Neuron (in vitro differentiated cells): Measurements from ENCODE around the gene TSSK6.

Source experiments
- H2AFZ ChIP-seq: one replicate; pipeline ENCODE4 v1.6.1; 2013; ENCODE audit warnings: low read depth, mild to moderate bottlenecking, inconsistent platforms, low read length, moderate library complexity
- H3K27me3 ChIP-seq: one replicate; pipeline ENCODE4 v1.6.1; 2013; ENCODE audit warnings: low read length; ENCODE audit not compliant: insufficient read depth
- H3K36me3 ChIP-seq: one replicate; pipeline ENCODE4 v1.6.1; 2013; ENCODE audit warnings: low read length; ENCODE audit not compliant: insufficient read depth
- H3K4me1 ChIP-seq: one replicate; pipeline ENCODE4 v1.6.1; 2013; ENCODE audit warnings: low read length; ENCODE audit not compliant: insufficient read depth
- H3K4me3 ChIP-seq: 2 replicates; pipeline ENCODE4 v1.5.1; 2013; ENCODE audit warnings: mild to moderate bottlenecking, low read length, moderate library complexity
- H3K9me3 ChIP-seq: one replicate; pipeline ENCODE4 v1.6.1; 2013; ENCODE audit warnings: low read length

The TSSK6 gene

GRCh38 chr19:19531951-19532805, 16.8 kb upstream of the TSSK6 start:
- Histone ChIP-seq H3K27me3 (no peaks in the 10 kb centered on the region), H3K4me1 (no peaks in the 10 kb centered on the region), H3K36me3 (peaks cover 31% of the 10 kb centered on the region), H3K9me3 (no peaks in the 10 kb centered on the region), H3K4me3 (no peak overlapping the region), H2AFZ (no peak overlapping the region)

GRCh38 chr19:19530889-19531288, 15.5 kb upstream of the TSSK6 start:
- no peak overlapping the region for H2AFZ ChIP-seq
- H3K27me3 ChIP-seq = no peaks in the 10 kb centered on the region
- no peak overlapping the region for H3K4me3 ChIP-seq
- H3K4me1 ChIP-seq = peaks cover 10% of the 10 kb centered on the region
- H3K36me3 ChIP-seq = peaks cover 39% of the 10 kb centered on the region
- H3K9me3 ChIP-seq = no peaks in the 10 kb centered on the region

GRCh38 chr19:19530423-19530804, 15.1 kb upstream of the TSSK6 start:
- Histone ChIP-seq H3K36me3 (peaks cover 43% of the 10 kb centered on the region), H3K4me3 (no peak overlapping the region), H3K27me3 (no peaks in the 10 kb centered on the region), H3K9me3 (no peaks in the 10 kb centered on the region), H2AFZ (no peak overlapping the region), H3K4me1 (peaks cover 13% of the 10 kb centered on the region)

- no peak overlapping the region for H2AFZ ChIP-seq
- H3K4me1 ChIP-seq = peaks cover 16% of the 10 kb centered on the region
- no peaks in the 10 kb centered on the region for H3K9me3 ChIP-seq
- H3K4me3 ChIP-seq = no peak overlapping the region
- peaks cover 43% of the 10 kb centered on the region for H3K36me3 ChIP-seq
- H3K27me3 ChIP-seq = no peaks in the 10 kb centered on the region
Measured at GRCh38 chr19:19529783-19530422, 14.6 kb upstream of the TSSK6 start.

GRCh38 chr19:19528721-19529490, 13.6 kb upstream of the TSSK6 start, which contains the start of gene YJEFN3:
Gene YJEFN3 (plus strand): TSS chr19:19528911. CDS start chr19:19528933, 22 bp downstream.
- H2AFZ ChIP-seq = no peak within 1 kb of the TSS
- H3K36me3 ChIP-seq = peaks cover 48% of the 10 kb centered on the region
- no peak within 1 kb of the TSS for H3K4me3 ChIP-seq
- no peaks in the 10 kb centered on the region for H3K27me3 ChIP-seq
- H3K4me1 ChIP-seq = peaks cover 16% of the 10 kb centered on the region
- H3K9me3 ChIP-seq = no peaks in the 10 kb centered on the region

- Histone ChIP-seq H2AFZ (no peak overlapping the region), H3K9me3 (no peaks in the 10 kb centered on the region), H3K27me3 (no peaks in the 10 kb centered on the region), H3K4me1 (peaks cover 16% of the 10 kb centered on the region), H3K4me3 (no peak overlapping the region), H3K36me3 (peaks cover 55% of the 10 kb centered on the region)
Measured at GRCh38 chr19:19527674-19528625, 12.6 kb upstream of the TSSK6 start.

GRCh38 chr19:19527371-19527656, 12.0 kb upstream of the TSSK6 start:
- Histone ChIP-seq H3K27me3 (no peaks in the 10 kb centered on the region), H3K36me3 (peaks cover 58% of the 10 kb centered on the region), H3K9me3 (no peaks in the 10 kb centered on the region), H2AFZ (no peak overlapping the region), H3K4me1 (peaks cover 16% of the 10 kb centered on the region), H3K4me3 (no peak overlapping the region)

GRCh38 chr19:19526581-19527370, 11.4 kb upstream of the TSSK6 start:
- H2AFZ ChIP-seq = no peak overlapping the region

GRCh38 chr19:19525611-19526380, 10.4 kb upstream of the TSSK6 start:
- no peaks in the 10 kb centered on the region for H3K27me3 ChIP-seq
- H3K36me3 ChIP-seq = peaks cover 53% of the 10 kb centered on the region
- no peak overlapping the region for H3K4me3 ChIP-seq
- H2AFZ ChIP-seq = no peak overlapping the region
- H3K9me3 ChIP-seq = no peaks in the 10 kb centered on the region
- peaks cover 16% of the 10 kb centered on the region for H3K4me1 ChIP-seq

More at GRCh38 chr19:19526581-19527370, 11.4 kb upstream of the TSSK6 start:
- no peak overlapping the region for H3K4me3 ChIP-seq
- no peaks in the 10 kb centered on the region for H3K27me3 ChIP-seq
- peaks cover 55% of the 10 kb centered on the region for H3K36me3 ChIP-seq
- H3K4me1 ChIP-seq = peaks cover 16% of the 10 kb centered on the region
- H3K9me3 ChIP-seq = no peaks in the 10 kb centered on the region

- no peak overlapping the region for H2AFZ ChIP-seq
- H3K36me3 ChIP-seq = peaks cover 60% of the 10 kb centered on the region
- no peaks in the 10 kb centered on the region for H3K27me3 ChIP-seq
- H3K4me3 ChIP-seq = no peak overlapping the region
- H3K9me3 ChIP-seq = peaks cover 3% of the 10 kb centered on the region
- peaks cover 16% of the 10 kb centered on the region for H3K4me1 ChIP-seq
Measured at GRCh38 chr19:19524053-19524452, 8.7 kb upstream of the TSSK6 start.

- peaks cover 16% of the 10 kb centered on the region for H3K4me1 ChIP-seq
- H3K4me3 ChIP-seq = no peak overlapping the region
- peaks cover 3% of the 10 kb centered on the region for H3K9me3 ChIP-seq
- H3K27me3 ChIP-seq = no peaks in the 10 kb centered on the region
- no peak overlapping the region for H2AFZ ChIP-seq
- peaks cover 54% of the 10 kb centered on the region for H3K36me3 ChIP-seq
Measured at GRCh38 chr19:19523177-19523576, 7.8 kb upstream of the TSSK6 start.
